Measurements from ENCODE around the gene MUC22.

DNA sequence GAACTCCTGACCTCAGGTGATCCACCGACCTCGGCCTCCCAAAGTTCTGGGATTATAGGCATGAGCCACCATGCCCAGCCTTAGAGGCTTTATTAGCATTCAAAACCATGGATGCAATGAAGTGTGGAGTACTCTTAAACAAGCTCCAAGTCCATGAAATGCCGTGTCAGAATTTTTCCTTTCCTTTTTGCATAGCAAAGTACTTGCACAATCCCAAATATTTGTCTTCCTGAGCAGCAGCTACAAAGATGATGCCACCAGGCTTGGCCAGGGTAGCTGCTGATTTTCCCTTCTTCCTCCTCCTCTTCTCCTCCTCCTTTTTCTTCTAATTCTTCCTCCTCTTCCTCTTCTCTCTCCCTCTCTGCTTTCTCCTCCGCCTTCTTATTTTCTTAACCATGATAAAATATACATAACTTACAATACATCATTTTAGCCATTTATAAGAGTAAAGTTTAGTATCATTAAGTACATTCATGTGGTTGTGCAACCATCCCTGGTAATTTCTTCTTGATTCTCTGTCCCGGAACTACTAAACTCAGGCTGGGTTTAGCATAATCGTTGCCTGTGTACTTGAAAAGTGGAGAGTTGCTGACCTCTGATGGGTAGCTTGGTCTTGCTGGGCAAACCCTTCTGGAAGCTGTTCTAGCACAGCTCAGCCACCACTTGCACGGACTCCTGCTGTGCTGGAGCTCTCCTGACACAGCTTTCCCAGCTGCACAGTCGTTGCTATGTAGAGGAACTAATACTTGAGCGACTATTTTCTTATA lies 49.2 kb upstream of the MUC22 start:
- no peak for TF ChIP-seq EZH2 (IDR thresholded peaks at IDR 0.05; ENCODE audit: low read length, missing control alignments)
- TF ChIP-seq, protein P1, sequence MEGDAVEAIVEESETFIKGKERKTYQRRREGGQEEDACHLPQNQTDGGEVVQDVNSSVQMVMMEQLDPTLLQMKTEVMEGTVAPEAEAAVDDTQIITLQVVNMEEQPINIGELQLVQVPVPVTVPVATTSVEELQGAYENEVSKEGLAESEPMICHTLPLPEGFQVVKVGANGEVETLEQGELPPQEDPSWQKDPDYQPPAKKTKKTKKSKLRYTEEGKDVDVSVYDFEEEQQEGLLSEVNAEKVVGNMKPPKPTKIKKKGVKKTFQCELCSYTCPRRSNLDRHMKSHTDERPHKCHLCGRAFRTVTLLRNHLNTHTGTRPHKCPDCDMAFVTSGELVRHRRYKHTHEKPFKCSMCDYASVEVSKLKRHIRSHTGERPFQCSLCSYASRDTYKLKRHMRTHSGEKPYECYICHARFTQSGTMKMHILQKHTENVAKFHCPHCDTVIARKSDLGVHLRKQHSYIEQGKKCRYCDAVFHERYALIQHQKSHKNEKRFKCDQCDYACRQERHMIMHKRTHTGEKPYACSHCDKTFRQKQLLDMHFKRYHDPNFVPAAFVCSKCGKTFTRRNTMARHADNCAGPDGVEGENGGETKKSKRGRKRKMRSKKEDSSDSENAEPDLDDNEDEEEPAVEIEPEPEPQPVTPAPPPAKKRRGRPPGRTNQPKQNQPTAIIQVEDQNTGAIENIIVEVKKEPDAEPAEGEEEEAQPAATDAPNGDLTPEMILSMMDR (conservative IDR thresholded peaks at IDR 0.05 in 1 of 2, IDR thresholded peaks at IDR 0.05 in 1 of 2; ENCODE audit: low read depth in 1 of 2, low read length in 2 of 2): no peak

Data from fibroblast of lung (primary cell).